Effector memory CD8-positive, alpha-beta T cell (primary cell): ENCODE measurements around the gene PRKCB.
"Not testable (repeated sequence)": the region's sequence is repeated elsewhere in the genome, so short reads cannot be mapped to it uniquely, and the experiment has no call there.

Source experiments
- ATAC-seq: fragments of 150-1000 bp; cut with Tn5 transposase; replicated peaks from 2 replicates; pipeline ENCODE4 v1.10.0; 2021; ENCODE audit warnings: mild to moderate bottlenecking, moderate library complexity
- DNase-seq, 3 experiments: peaks; one replicate each; pipeline ENCODE4 v3.0.0; 2021
- H3K27ac Mint-ChIP-seq, 2 donors: one replicate each; pipeline ENCODE4 v1.8.0; 2022; ENCODE audit warnings: mild to moderate bottlenecking in 2 of 2, mixed read lengths in 2 of 2, moderate library complexity in 2 of 2
- H3K27me3 Mint-ChIP-seq, 2 donors: one replicate each; pipeline ENCODE4 v1.8.0; 2022; ENCODE audit warnings: mixed read lengths in 2 of 2
- H3K36me3 Mint-ChIP-seq: one replicate; pipeline ENCODE4 v1.8.0; 2022; ENCODE audit warnings: mild to moderate bottlenecking, moderate library complexity, mixed read lengths; ENCODE audit not compliant: insufficient read depth
- H3K4me1 Mint-ChIP-seq, 2 donors: one replicate each; pipeline ENCODE4 v1.8.0; 2022; ENCODE audit warnings: low read depth in 2 of 2, mixed read lengths in 2 of 2
- H3K4me3 Mint-ChIP-seq, 2 donors: one replicate each; pipeline ENCODE4 v1.8.0; 2022; ENCODE audit warnings: mild to moderate bottlenecking in 2 of 2, mixed read lengths in 2 of 2, moderate library complexity in 2 of 2
- H3K9me3 Mint-ChIP-seq, 2 donors: one replicate each; pipeline ENCODE4 v1.8.0; 2022; ENCODE audit warnings: mixed read lengths in 2 of 2

The PRKCB gene

GRCh38 chr16:23930791-23931190, 95.0 kb downstream of the PRKCB start:
- peaks cover under 1% of the 10 kb centered on the region for H3K36me3 Mint-ChIP-seq
- ATAC-seq (no peak), DNase-seq (no peak)
- H3K4me1 Mint-ChIP-seq: peaks cover 47 to 83% of the 10 kb centered on the region in 2 donors
- no peak overlapping the region for H3K4me3 Mint-ChIP-seq
- no peaks in the 10 kb centered on the region for H3K27me3 Mint-ChIP-seq
- H3K27ac Mint-ChIP-seq: peak overlapping the region in 1 of 2 donors; percentile 17
- H3K9me3 Mint-ChIP-seq: no peaks in the 10 kb centered on the region

- peaks cover 49 to 86% of the 10 kb centered on the region in 2 donors for H3K4me1 Mint-ChIP-seq
- ATAC-seq: no peak
- H3K27ac Mint-ChIP-seq: peak overlapping the region in 1 of 2 donors; percentile 17
- H3K9me3 Mint-ChIP-seq: no peaks in the 10 kb centered on the region
- no peak for DNase-seq
- H3K27me3 Mint-ChIP-seq: no peaks in the 10 kb centered on the region
- H3K4me3 Mint-ChIP-seq: no peak overlapping the region
- no peaks in the 10 kb centered on the region for H3K36me3 Mint-ChIP-seq
Observed at GRCh38 chr16:23931199-23931598, 95.4 kb downstream of the PRKCB start.

GRCh38 chr16:23933650-23934049, 97.9 kb downstream of the PRKCB start:
- not testable (repeated sequence) for H3K36me3 Mint-ChIP-seq, H3K27me3 Mint-ChIP-seq, DNase-seq, H3K9me3 Mint-ChIP-seq, ATAC-seq
- peaks cover 38 to 76% of the 10 kb centered on the region in 2 donors for H3K4me1 Mint-ChIP-seq
- H3K27ac Mint-ChIP-seq: peak overlapping the region in 1 of 2 donors; percentile 29
- peak overlapping the region in 1 of 2 donors; percentile 25 for H3K4me3 Mint-ChIP-seq

GRCh38 chr16:23934610-23935236, 98.9 kb downstream of the PRKCB start:
- H3K4me1 Mint-ChIP-seq: peaks cover 35 to 67% of the 10 kb centered on the region in 2 donors

GRCh38 chr16:23940111-23940510, 104.3 kb downstream of the PRKCB start:
- H3K27ac Mint-ChIP-seq: peak overlapping the region in 1 of 2 donors; percentile 4
- H3K36me3 Mint-ChIP-seq: no peaks in the 10 kb centered on the region
- H3K4me3 Mint-ChIP-seq: no peak overlapping the region
- H3K27me3 Mint-ChIP-seq: no peaks in the 10 kb centered on the region
- DNase-seq (no peak), ATAC-seq (no peak)
- H3K4me1 Mint-ChIP-seq: peaks cover 18 to 41% of the 10 kb centered on the region in 2 donors
- H3K9me3 Mint-ChIP-seq: no peaks in the 10 kb centered on the region

More at GRCh38 chr16:23934610-23935236, 98.9 kb downstream of the PRKCB start:
- Mint-ChIP-seq H3K36me3 (no peaks in the 10 kb centered on the region), H3K4me3 (peak overlapping the region in 1 of 2 donors; percentile 1), H3K9me3 (no peaks in the 10 kb centered on the region), H3K27me3 (no peaks in the 10 kb centered on the region), H3K27ac (peak overlapping the region; percentile 25 to 29)
- ATAC-seq (no peak), DNase-seq (no peak)

GRCh38 chr16:23941025-23941424, 105.2 kb downstream of the PRKCB start:
- H3K27me3 Mint-ChIP-seq: no peaks in the 10 kb centered on the region
- peak overlapping the region; percentile 10 to 38 for H3K27ac Mint-ChIP-seq
- H3K4me1 Mint-ChIP-seq: peaks cover 22 to 41% of the 10 kb centered on the region in 2 donors
- H3K36me3 Mint-ChIP-seq: no peaks in the 10 kb centered on the region
- H3K4me3 Mint-ChIP-seq: no peak overlapping the region
- ATAC-seq (no peak), DNase-seq (no peak)
- no peaks in the 10 kb centered on the region for H3K9me3 Mint-ChIP-seq

- no peak for DNase-seq
- Mint-ChIP-seq H3K27ac (peak overlapping the region in 1 of 2 donors; percentile 77), H3K9me3 (no peaks in the 10 kb centered on the region), H3K4me3 (no peak overlapping the region), H3K36me3 (no peaks in the 10 kb centered on the region), H3K27me3 (no peaks in the 10 kb centered on the region), H3K4me1 (peaks cover 21 to 47% of the 10 kb centered on the region in 2 donors)
- no peak for ATAC-seq
Observed at GRCh38 chr16:23941963-23942564, 106.3 kb downstream of the PRKCB start.

- Mint-ChIP-seq H3K27me3 (no peaks in the 10 kb centered on the region), H3K4me3 (no peak overlapping the region), H3K27ac (peak overlapping the region in 1 of 2 donors; percentile 90), H3K36me3 (no peaks in the 10 kb centered on the region), H3K9me3 (no peaks in the 10 kb centered on the region), H3K4me1 (peaks cover 30 to 51% of the 10 kb centered on the region in 2 donors)
- DNase-seq: no peak
- no peak for ATAC-seq
Observed at GRCh38 chr16:23943604-23944003, 107.8 kb downstream of the PRKCB start.

- H3K27me3 Mint-ChIP-seq: no peaks in the 10 kb centered on the region
- peaks cover 34 to 58% of the 10 kb centered on the region in 2 donors for H3K4me1 Mint-ChIP-seq
- peak overlapping the region; percentile 90 to 92 for H3K27ac Mint-ChIP-seq
- no peaks in the 10 kb centered on the region for H3K36me3 Mint-ChIP-seq
- no peak overlapping the region for H3K4me3 Mint-ChIP-seq
- H3K9me3 Mint-ChIP-seq: no peaks in the 10 kb centered on the region
- DNase-seq (no peak), ATAC-seq (no peak)
Observed at GRCh38 chr16:23944381-23944780, 108.6 kb downstream of the PRKCB start.

- Mint-ChIP-seq H3K4me1 (peaks cover 41 to 61% of the 10 kb centered on the region in 2 donors), H3K27ac (peak overlapping the region; percentile 90 to 92), H3K36me3 (peaks cover 6% of the 10 kb centered on the region), H3K9me3 (no peaks in the 10 kb centered on the region), H3K27me3 (no peaks in the 10 kb centered on the region), H3K4me3 (no peak overlapping the region)
- DNase-seq (no peak), ATAC-seq (no peak)
Observed at GRCh38 chr16:23945243-23945642, 109.5 kb downstream of the PRKCB start.

- H3K27me3 Mint-ChIP-seq: no peaks in the 10 kb centered on the region
- peak overlapping the region in 1 of 2 donors; percentile 70 for H3K4me3 Mint-ChIP-seq
- no peak for DNase-seq
- no peak for ATAC-seq
- H3K4me1 Mint-ChIP-seq: peaks cover 65 to 80% of the 10 kb centered on the region in 2 donors
- no peaks in the 10 kb centered on the region for H3K9me3 Mint-ChIP-seq
- H3K36me3 Mint-ChIP-seq: peaks cover 8% of the 10 kb centered on the region
- peak overlapping the region; percentile 90 to 92 for H3K27ac Mint-ChIP-seq
Observed at GRCh38 chr16:23947838-23948237, 112.1 kb downstream of the PRKCB start.

- peak; percentile 57 to 62 (median 58) for DNase-seq
- H3K4me3 Mint-ChIP-seq: peak overlapping the region; percentile 58 to 70
- H3K36me3 Mint-ChIP-seq: peaks cover 8% of the 10 kb centered on the region
- ATAC-seq: peak; percentile 79
- no peaks in the 10 kb centered on the region for H3K27me3 Mint-ChIP-seq
- peaks cover 71 to 86% of the 10 kb centered on the region in 2 donors for H3K4me1 Mint-ChIP-seq
- H3K27ac Mint-ChIP-seq: peak overlapping the region; percentile 61 to 76
- H3K9me3 Mint-ChIP-seq: no peaks in the 10 kb centered on the region
Observed at GRCh38 chr16:23948949-23949411, 113.2 kb downstream of the PRKCB start.

- Mint-ChIP-seq H3K27me3 (no peaks in the 10 kb centered on the region), H3K4me1 (peaks cover 72 to 87% of the 10 kb centered on the region in 2 donors), H3K27ac (peak overlapping the region; percentile 61 to 76), H3K4me3 (peak overlapping the region; percentile 58 to 70), H3K36me3 (peaks cover 8% of the 10 kb centered on the region), H3K9me3 (no peaks in the 10 kb centered on the region)
- DNase-seq: peak; percentile 65 to 69 (median 67)
- peak; percentile 79 for ATAC-seq
Observed at GRCh38 chr16:23949630-23950290, 114.0 kb downstream of the PRKCB start.
